H1 (cell line): ENCODE measurements around the gene FAM53C. TPM values are rescaled to one million over a fixed set of nuclear protein-coding genes. Genes with fewer than 3 reads are reported as not detected.

ENCODE experiments used
- BRCA1 ChIP-seq: IDR thresholded peaks from 2 replicates; pipeline ENCODE4 v1.6.1; 2012; ENCODE audit warnings: low read depth, low read length, improper control_type of control experiment
- CHD7 ChIP-seq: fragments of 300-600 bp; sonication (generic); IDR thresholded peaks from 2 replicates; pipeline ENCODE4 v1.7.1; 2012; ENCODE audit warnings: low read length, moderate library complexity, mild to moderate bottlenecking, inconsistent platforms; ENCODE audit not compliant: insufficient replicate concordance
- GABPA ChIP-seq: IDR thresholded peaks from 2 replicates; pipeline ENCODE4 v1.6.1; 2011; ENCODE audit warnings: mild to moderate bottlenecking, low read length, moderate library complexity, borderline replicate concordance; ENCODE audit not compliant: insufficient read depth
- HDAC6 ChIP-seq: IDR thresholded peaks from one replicate; pipeline ENCODE4 v1.7.1; 2012; ENCODE audit warnings: low read depth, mild to moderate bottlenecking, inconsistent platforms, low read length, moderate library complexity
- POU5F1 ChIP-seq: IDR thresholded peaks from 2 replicates; pipeline ENCODE4 v1.6.1; 2011; ENCODE audit warnings: low read depth, mild to moderate bottlenecking, low read length, moderate library complexity
- RXRA ChIP-seq: IDR thresholded peaks from 2 replicates; pipeline ENCODE4 v1.6.1; 2011; ENCODE audit warnings: low read depth, mild to moderate bottlenecking, low read length, moderate library complexity; ENCODE audit not compliant: insufficient read depth
- SAP30 ChIP-seq: fragments of 300-600 bp; sonication (generic); IDR thresholded peaks from 2 replicates; pipeline ENCODE4 v1.7.1; 2012; ENCODE audit warnings: low read length, moderate library complexity, mild to moderate bottlenecking, inconsistent platforms; ENCODE audit not compliant: insufficient read depth, insufficient replicate concordance
- TAF7 ChIP-seq: optimal IDR thresholded peaks from 2 replicates; pipeline ENCODE3; 2011; ENCODE audit warnings: low read depth, mild to moderate bottlenecking, inconsistent platforms, low read length, moderate library complexity, borderline replicate concordance
- TBP ChIP-seq: IDR thresholded peaks from 2 replicates; pipeline ENCODE4 v1.6.1; 2011; ENCODE audit warnings: low read depth, low read length, improper control_type of control experiment
- polyA plus RNA-seq, 7 experiments: library from polyadenylated mRNA; depleted of rRNA in 3 of 7; stranded (reverse) in 5 of 7; unstranded in 2 of 7; fragments of >200 nt in 5 of 7; fragments of 200-250 nt in 2 of 7; gene quantifications; 1 replicate in 5 of 7; 2 replicates in 1 of 7; 4 replicates in 1 of 7; pipeline versions ENCODE4 v1.2.1 to v1.2.3, GENCODE V29; 2011 to 2013; ENCODE audit warnings: missing spikeins in 2 of 7, mixed read lengths in 2 of 7
- total RNA-seq: library from RNA; stranded (reverse); fragmentation: NEBNext Ultra II Directional; extraction: Animal tissue kit (Norgen Biotek cat#: 25700); gene quantifications from 2 replicates; pipeline ENCODE4 v1.2.1, GENCODE V29; 2021

Gene FAM53C
- total and polyA plus RNA-seq, 2 of the 8 experiments (the other 6 are each of a cell fraction or from before 2014, with no cell fraction given) = 57.6 to 75.3 TPM

DNA sequence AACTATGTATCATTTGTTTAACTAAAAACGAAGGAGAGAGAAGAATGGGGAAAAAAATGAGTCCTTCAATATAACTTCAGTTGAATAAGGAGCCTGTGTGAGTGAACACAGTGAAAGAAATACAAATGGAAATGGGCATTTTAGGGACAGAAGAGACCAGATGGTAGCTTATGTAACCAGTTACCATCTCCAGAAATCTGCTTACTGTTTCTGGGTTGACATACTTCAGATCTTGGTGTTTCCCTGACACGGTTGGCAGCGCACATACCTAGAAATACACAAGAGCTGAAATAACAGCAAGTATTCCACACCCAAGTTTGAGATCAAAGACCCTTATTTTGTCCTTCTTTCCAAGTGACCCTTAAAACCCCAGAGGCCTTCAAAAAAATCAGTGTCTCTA, 48.8 kb upstream of the FAM53C start (continued):
- no peak for TF ChIP-seq CHD7
- TF ChIP-seq BRCA1 = no peak
- no peak for TF ChIP-seq SAP30
- TF ChIP-seq TBP = no peak
- TF ChIP-seq POU5F1 = no peak
- no peak for TF ChIP-seq HDAC6
- no peak for TF ChIP-seq TAF7
- TF ChIP-seq GABPA = no peak
- no peak for TF ChIP-seq RXRA
